Transverse colon (tissue), 4 donors: Measurements from ENCODE around the gene BTD.

Experiments used
- EP300 ChIP-seq: sonication (generic); formaldehyde crosslinking; IDR thresholded peaks from one replicate; pipeline ENCODE4 v1.6.1; 2017; ENCODE audit warnings: antibody characterized with exemption, low read depth
- POLR2A ChIP-seq: fragments of 450-650 bp; IDR thresholded peaks from one replicate; pipeline ENCODE4 v1.6.1; 2016; ENCODE audit warnings: antibody characterized with exemption, mild to moderate bottlenecking, moderate library complexity
- POLR2AphosphoS5 ChIP-seq, 3 donors: sonication (generic); formaldehyde crosslinking; IDR thresholded peaks; one replicate each; pipeline ENCODE4 v1.6.1; 2016; ENCODE audit warnings: antibody characterized with exemption in 3 of 3
- TF ChIP-seq, protein P1 (sequence below), 5 experiments: fragments of 200-600 bp in 3 of 5; fragments of 450-650 bp in 2 of 5; sonication (generic) in 3 of 5; IDR thresholded peaks; 1 replicate in 2 of 5; 2 replicates in 3 of 5; pipeline ENCODE4 v1.5.1; 2016 to 2017; ENCODE audit warnings: antibody characterized with exemption in 5 of 5, inconsistent platforms in 3 of 5, mild to moderate bottlenecking in 2 of 5, moderate library complexity in 1 of 5

DNA sequence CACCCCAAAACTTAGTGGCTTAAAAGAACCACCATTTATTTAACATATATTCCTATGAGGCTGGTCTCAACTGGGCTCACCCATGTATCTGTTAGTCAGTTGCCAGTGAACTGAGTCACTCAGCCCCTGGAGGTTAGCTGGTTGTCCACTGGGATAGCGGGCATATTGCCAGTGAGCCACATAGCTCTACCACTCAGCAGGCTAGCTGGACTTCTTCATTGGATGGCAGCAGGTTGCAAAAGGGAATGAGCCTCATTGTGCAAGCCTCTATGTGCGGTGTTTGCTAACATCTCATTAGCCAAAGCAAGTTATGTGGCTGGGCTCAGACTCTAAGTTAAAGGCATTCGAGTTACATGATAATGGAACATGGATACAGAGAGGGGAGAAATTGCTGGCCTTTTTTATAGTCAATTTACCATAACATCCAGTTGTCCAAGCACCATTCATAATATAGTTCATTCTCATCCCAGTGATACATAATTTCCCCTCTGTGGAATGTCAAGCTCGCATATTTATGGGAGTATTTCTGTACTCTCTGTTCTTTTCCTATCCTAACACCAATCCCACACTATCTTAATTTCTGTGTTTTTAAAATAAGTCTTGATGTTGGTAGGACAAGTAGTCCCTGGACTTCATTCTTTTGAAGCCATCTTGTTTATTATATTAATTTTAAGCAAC is 8.7 kb downstream of the BTD start:
- TF ChIP-seq POLR2A = no peak
- no peak for TF ChIP-seq POLR2AphosphoS5 (IDR thresholded peaks at IDR 0.05)
- TF ChIP-seq, protein P1, sequence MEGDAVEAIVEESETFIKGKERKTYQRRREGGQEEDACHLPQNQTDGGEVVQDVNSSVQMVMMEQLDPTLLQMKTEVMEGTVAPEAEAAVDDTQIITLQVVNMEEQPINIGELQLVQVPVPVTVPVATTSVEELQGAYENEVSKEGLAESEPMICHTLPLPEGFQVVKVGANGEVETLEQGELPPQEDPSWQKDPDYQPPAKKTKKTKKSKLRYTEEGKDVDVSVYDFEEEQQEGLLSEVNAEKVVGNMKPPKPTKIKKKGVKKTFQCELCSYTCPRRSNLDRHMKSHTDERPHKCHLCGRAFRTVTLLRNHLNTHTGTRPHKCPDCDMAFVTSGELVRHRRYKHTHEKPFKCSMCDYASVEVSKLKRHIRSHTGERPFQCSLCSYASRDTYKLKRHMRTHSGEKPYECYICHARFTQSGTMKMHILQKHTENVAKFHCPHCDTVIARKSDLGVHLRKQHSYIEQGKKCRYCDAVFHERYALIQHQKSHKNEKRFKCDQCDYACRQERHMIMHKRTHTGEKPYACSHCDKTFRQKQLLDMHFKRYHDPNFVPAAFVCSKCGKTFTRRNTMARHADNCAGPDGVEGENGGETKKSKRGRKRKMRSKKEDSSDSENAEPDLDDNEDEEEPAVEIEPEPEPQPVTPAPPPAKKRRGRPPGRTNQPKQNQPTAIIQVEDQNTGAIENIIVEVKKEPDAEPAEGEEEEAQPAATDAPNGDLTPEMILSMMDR (IDR thresholded peaks at IDR 0.05) = no peak
- no peak for TF ChIP-seq EP300
